Non-pigmented ciliary epithelial cell (primary cell): ENCODE measurements around the gene CACNB4.
"Not testable (repeated sequence)": the region's sequence is repeated elsewhere in the genome, so short reads cannot be mapped to it uniquely, and the experiment has no call there.

ENCODE experiments used
- DNase-seq: peaks from one replicate; pipeline ENCODE4 v3.0.0-alpha.2; 2010; ENCODE audit warnings: low read depth

CACNB4 gene

DNA sequence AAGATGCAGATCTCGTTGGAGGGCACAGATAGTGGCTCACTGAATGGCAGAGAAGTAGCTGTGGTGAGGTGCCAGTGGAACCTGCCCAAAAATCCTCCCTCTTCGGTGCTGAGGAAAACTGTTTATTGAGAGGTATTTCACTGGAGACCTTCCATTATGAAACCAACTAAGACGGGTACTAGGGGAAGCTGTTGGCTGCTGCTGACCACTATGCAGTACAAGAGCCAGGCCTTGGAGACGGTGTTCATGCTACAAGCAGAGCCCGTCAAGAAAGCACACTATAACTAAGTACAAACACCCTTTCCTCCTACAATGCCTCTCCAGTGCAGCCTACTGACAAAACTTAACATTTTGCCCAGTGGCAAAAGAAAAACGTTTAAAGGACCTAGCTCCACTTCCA is 275.2 kb downstream of the CACNB4 start:
- no peak for DNase-seq

DNA sequence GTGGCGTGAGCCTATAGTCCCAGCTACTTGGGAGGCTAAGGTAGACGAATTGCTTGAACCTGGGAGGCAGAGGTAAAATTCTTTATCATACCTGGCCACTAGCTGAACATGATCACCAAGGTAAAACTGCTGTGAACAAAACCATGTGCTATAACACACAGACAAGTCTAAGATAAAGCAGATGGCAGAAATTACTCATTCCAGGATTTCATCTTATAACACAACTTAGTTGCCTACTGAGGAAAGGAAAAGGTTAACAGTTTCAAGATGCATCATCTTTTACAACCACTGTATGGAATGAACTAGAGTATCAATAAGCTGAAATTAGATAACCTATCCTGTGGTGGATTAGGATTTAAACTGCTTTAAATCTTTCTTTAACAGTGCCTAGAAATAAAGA is 278.9 kb downstream of the CACNB4 start:
- DNase-seq: no peak

DNA sequence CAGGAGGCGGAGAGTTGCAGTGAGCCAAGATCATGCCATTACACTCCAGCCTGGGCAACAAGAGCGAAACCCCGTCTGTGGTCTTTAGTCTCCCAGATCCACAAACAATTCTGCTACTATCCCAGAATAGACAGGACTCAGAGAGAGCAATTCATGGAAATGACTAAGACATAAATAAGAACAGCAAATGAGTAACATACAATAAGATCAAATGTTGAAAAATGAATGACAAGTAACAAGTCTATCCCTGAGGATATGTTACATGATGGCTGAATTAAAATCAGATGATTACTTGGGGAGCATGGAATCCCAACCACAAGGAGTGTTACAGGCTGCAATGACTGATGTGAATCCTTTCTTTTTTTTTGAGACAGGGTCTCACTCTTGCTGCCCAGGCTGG is 280.9 kb downstream of the CACNB4 start:
- no peak for DNase-seq

DNA sequence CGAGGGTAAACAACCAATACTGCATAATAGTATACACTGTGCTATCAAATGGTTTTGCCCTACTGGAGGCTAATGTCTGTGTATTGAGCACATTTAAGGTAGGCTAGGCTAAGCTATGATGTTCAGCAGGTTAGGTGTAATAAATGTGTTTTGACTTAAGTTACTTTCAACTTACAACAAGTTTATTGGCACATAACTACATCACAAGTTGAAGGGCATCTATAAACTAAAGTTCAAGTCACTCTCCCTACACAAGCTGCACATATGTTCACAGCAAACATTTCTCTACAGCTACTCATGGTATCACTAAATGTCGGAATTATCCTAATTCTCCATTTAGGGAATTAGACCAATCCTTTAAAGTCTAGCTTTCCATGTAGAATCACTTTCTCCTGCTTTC is 282.0 kb downstream of the CACNB4 start:
- no peak for DNase-seq

DNA sequence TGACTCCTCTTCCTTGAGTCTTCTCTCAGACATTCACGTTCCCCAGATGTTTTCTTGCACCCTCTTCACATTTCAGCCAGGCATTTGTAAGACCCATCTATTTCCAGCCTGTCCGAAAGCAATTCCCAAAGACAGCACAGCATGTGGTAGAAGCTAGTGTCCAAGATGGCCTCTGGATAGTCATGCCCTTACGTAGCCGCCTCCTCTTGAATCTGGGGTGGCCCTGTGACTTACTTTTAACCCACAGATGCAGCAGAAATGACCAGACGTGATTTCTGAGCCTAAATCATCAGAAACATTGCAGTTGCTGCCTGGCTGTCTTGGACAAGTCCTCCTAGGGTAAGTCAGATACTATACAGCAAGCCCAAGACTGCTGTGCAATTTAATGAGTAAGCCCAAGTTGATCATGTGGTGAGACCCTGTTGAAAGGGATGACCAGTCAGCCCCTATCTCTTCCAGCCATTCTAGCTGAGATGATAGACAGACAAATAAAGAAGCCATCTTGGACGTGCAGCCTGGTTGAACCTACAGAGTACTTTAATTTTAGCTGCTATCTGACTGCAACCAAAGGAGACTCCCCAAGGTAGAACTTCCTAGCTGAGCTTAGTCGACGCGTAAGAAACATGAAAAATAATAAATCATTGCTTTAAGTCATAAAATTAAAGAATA is 282.9 kb downstream of the CACNB4 start:
- no peak for DNase-seq

DNA sequence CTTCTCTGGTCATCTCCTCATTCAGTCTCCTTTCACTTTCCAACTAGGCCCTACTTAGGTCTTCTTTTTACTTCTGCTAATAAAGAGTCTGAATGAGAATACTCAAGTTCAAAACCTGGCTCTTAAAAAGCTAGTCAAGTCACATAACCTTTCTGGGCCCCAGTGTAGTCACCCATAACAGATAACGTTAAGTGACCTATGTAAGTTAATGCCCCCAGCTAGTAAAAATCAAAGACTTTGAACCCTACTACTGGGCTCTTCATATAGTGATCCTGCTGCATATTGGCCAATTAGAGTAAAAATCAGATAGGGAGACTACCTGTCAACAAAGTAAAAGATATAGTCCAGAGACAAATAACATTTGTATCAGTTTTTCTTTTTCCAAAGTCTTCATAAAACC is 288.4 kb downstream of the CACNB4 start:
- DNase-seq: no peak

DNA sequence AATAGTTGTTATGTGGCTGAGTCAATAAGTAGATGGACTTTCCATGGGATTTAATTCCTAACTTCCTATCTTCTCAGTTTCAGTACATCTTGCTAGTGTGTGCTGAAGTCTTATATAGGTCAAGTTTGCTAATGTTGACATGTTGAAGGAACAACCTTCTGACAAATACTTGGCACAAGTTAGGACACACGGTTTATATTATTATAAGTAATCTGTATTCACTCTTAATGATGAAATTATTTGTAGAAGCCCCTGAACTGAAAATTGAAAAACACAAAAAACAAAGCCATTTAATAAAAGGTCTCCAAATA is 289.8 kb downstream of the CACNB4 start:
- DNase-seq: no peak

DNA sequence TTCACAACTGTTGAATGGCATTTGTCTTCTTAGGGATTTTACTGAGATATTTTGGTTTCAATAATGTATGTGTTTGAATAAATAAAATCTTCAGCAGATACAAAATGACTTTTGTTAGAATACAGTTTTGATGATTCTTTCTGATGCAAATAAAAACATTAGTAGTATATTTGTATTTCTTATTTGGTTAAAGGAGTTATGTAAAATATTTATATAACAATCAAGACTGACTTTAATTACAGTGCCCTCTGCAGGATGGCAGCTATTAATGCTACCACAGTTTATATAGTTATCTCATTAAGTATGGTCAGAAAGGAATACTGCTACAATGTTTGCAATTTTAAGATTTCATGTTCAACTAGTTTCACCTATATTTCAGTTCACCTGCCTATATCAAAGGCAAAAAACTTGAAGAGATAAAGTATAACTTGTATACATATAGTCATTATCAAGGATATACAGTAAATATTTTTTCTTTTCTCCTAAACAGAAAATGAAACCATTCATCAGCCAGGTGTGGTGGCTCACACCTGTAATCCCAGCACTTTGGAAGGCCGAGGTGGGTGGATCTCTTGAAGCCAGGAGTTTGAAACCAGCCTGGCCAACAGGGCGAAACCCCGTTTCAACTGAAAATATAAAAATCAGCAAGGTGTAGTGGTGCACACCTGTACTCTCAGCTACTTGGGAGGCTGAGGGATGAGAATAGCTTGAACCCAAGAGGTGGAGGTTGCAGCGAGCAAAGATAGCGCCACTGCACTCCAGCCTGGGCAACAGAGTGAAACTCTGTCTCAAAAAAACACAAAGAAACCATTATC is 290.4 kb downstream of the CACNB4 start:
- DNase-seq: no peak

DNA sequence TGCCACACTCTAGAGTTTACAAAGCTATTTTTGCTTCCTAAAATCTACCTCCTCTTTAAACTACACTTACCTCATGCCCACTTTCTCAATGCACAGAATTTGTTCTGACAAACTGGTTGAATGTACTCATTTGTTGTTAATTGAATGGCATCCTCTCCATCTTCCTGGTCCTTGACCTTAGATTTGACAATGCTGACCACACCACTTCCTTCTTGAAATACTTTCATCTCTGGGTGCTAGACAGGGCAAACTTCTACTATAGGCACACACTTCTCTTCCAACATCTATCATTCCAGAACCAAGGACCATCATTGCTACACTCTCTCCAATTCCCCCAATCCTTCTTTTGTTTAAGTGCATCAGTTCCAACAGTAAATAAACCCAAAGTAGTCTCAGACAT is 292.9 kb downstream of the CACNB4 start:
- no peak for DNase-seq

DNA sequence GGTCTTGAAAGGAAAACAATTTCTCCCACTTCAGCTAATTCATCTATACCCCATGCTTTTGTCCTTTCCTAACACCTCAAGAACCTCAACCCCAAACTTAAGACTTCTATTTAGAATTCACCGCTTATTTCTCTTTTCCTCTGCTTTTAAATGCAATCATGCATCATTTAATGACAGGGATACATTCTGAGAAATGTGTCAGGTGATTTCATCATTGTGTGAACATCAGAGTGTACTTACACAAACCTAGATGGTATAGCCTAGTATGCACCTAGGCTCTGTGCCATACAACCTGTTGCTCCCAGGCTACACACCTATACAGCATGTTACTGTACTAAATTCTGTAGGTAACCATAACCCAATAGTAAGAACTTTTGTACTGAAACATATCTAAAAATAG is 293.5 kb downstream of the CACNB4 start:
- DNase-seq: no peak

DNA sequence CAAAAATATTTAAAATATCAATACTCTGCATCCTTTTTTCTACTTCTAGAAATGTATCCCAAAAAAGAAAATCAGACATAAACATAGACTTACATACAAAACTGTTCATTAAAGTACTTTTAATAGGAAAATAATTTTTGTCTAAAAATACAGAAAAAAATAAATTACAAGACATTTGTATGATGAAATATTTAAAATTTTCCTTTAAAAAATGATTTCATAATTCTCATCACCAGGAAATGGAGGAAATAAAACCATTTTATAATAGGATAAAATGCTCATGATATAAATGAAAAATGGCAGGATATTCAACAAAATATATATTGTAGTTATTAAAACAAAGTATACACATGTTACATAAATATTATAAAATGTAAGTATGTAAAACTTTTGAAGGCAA is 295.0 kb downstream of the CACNB4 start:
- DNase-seq: no peak

DNA sequence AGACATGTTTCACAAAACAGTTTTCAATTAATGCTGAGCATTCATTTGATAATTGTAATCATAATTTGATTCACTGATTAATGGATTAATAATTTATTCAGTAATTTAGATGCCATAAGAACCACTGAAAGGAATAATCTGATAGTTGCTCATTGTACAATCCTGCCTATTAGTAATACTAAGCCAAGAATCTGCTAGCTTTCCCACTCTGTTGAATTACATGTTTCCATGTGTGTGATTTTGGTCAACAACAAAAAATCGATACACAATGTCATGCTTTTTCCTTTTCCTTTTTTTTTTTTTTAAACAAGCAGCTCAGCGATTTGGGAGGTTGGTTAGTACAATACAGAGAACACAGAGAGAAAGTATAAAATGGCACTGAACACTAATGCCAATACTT is 296.5 kb downstream of the CACNB4 start:
- no peak for DNase-seq

DNA sequence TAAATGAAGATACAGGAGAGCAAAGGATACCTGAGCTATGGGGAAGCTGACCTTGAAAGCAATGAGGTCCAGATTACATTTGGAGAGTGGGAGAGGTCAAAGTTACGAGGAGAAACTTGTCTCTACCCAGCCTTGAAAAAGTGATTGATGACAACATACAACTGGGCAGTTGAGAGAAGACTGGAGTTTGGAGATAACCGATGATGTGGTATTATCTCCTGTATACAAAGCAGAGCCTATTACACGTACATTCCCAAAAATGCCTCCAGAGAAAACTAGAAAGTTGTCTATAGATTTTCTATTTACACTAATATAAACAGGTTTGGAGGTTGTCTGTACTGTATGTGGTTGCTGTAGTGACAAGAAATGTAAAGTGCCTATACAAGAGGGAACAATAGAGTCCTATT is 299.0 kb downstream of the CACNB4 start:
- DNase-seq: no peak

DNA sequence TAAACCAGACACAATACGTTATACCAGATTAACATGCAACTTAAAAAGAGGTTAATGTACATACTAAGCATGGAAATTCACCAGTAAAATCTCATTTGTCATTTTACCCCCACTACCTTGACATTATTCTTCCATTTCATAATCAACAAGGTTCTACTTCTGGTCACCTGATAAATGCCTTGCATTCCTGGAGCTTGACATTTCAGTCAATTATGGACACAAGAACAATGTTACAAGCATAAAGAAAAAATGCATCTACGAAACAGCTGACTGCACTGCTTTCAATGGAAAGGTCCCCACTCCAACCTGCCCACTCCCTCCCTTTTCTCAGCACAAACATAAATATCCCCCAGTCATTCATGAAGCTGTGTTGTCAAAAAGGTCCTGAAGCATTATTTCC is 302.1 kb downstream of the CACNB4 start:
- DNase-seq: no peak

DNA sequence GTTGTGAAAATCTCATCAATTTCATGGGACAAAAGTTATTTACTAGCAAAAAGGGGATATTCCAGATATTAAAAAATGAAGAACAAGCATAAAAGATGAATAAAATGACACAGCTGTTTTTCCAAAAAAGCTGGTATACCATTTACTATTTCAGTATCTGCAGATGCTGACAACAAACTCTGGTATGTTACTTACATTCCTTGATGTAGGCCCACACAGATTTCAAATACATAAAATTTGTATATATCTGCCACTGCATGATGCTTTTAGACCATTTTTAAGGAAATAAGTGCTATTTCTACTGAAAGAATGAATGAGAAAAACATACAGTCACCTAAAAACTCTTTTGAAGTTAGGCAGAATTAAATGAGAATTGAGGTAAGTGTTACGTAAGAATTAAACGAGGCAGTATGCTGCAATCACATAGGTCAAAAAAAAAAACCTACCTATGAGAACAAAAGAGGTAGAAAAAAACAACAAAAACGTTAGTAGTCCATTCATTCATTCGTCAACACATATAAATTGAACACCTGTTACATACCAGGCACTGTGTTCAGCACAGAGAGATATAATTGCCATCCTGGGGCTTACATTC is 303.1 kb downstream of the CACNB4 start:
- DNase-seq: no peak

DNA sequence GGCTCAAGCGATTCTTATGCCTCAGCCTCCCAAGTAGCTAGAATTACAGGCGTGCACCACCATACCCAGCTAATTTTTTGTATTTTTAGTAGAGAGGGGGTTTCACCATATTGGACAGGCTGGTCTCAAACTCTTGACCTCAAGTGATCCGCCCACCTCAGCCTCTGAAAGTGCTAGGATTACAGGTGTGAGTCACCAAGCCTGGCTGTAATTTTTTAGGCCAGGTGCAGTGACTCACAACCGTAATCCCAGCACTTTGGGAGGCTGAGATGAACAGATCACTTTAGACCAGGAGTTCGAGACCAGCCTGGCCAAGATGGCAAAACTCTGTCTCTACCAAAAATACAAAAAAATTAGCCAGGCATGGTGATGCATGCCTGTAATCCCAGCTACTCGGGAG is 304.4 kb downstream of the CACNB4 start:
- DNase-seq: not testable (repeated sequence)

DNA sequence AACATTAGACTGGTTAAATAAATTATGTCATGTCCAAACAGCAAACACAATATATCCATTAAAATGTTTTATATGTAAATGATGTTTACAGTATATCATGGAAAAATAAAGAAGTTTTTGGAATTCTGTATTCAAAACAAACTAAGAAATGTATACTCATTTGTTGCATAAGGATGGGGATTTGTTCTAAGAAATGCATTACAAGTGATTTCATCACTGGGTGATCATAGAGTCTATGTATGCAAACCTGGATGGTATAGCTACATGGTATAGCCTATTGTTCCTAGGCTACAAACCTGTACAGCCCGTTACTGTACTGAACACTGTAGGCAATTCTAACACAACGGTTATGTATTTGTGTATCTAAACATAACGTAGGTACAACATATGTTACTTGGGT is 305.7 kb downstream of the CACNB4 start:
- DNase-seq: no peak

DNA sequence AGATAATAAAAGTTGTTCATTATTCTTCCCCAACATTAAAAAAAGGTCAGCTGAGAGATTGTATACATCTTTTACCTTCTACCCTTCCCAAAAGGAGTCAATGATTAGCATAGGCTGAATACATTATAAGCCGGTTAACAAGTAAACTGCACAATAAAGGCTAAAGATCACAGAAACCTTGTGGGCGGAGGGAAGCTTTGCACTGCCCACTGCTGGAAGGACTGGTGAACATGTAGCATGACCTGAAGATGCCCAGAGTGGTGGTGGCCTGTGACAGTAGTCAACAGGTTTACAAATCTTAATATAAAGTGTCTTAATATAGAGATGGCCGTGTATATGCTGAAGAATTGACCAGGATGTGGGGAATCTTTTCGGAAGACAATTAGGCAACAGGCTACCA is 306.3 kb downstream of the CACNB4 start:
- no peak for DNase-seq

DNA sequence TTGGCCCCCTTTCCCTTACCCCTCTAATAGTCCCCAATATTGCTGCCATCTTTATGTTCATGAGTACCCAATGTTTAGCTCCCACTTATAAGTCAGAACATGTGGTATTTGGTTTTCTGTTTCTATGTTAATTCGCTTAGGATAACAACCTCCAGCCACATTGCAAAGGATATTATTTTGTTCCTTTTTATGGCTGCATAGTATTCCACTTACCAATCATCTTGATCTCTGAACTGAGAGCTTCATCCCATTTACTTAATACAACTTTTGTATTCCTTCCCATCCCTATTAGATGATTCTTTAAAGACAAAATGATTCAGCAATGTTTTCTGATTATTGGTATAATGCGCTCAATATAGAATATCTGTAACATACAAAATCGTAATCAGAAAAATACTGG is 307.3 kb downstream of the CACNB4 start:
- DNase-seq: no peak

DNA sequence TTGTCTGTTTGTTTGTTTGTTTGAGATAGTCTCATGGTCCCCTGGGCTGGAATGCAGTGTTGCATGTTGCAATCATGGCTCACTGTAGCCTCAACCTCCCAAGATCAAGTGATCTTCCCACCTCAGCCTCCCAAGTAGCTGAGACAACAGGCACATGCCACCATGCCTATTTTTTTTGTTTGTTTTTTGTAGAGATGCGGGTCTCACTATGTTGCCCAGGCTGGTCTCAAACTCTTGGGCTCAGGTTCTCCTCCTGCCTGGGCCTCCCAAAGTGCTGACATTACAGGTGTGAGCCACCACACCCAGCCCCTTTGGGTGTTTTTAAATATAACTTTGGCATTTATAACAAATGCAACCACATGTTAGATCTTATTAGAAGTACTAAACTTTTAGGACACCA is 308.2 kb downstream of the CACNB4 start:
- DNase-seq: no peak

DNA sequence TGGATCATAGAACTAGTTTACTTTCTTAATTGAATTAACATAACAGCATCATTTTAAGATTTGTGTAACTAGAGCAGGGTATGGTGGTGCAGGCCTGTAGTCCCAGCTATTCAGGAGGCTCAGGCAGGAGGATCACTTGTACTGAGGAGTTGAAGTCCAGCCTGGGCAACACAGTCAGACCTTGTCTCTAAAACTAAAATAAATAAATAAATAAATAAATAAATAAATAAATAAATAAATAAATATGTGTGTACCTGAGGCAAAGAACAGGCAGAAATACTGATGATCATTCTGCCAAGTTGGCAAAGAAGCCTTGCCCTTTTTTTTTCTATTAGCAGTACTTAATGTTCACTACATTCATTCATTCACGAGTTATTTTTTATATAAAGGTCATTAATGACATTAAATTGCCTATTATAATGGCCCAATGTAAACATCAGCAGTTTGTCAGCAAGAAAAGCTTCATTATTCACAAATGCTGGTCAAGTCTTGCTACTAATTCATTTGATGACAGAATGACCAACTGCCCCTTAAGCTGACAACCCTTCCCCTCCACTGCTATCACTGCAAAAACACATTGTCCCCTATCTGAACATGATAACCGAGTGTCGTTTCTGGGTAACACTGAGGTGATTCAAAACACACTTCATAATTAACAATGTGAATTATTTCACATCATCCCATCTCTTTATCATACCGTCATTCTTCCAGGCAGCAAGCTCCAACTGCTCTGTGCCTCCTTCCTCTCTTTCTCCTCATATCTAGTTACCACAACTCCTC is 309.6 kb downstream of the CACNB4 start:
- DNase-seq: no peak

DNA sequence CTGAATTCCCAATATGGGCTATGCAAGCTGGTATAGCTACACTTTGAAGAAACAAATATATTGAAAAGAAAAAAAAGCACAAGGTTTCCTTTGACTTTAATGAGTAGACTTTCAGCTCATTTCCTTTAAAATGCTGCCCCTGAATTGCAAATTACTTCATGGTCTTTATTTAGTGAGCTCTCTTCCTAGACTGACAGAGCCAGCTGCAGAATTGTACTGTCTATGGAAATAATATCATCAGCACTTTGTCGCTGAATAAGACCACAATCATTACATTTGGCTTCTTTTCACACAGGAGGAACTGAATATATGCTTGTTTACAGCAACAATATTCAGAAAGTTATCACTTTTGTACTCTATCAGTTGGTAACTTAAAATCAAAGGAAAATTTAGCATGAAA is 312.4 kb downstream of the CACNB4 start:
- no peak for DNase-seq

DNA sequence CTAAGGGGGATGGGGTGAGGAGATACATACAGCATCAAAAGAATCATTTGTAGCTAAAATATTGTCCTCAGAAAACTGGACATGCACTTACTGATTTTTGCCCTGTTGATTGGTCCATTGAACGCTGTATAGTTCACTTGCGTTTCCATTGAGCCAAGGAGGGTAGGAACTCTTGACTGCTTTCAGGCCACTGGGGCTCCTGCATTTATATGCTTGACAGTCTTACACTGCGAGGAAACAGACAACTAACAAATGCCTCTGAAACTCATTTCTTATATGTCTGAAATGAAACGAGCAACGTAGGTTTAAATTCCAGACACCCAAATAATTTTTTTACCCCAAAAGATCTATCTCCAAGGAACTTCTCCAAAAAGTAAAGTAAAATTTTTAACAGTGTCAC is 312.8 kb downstream of the CACNB4 start:
- no peak for DNase-seq
